GM23338 (cell line): ENCODE measurements around the gene PARVA. TPM values are rescaled to one million over a fixed set of nuclear protein-coding genes. Genes with fewer than 3 reads are reported as not detected.

Source experiments
- ATAC-seq: fragments of 200-7000 bp; cut with Tn5 transposase; 3 replicates; pipeline ENCODE4 v1.9.1; 2020
- DNase-seq: peaks from one replicate; pipeline ENCODE4 v3.0.0-alpha.2; 2015; ENCODE audit warnings: low spot score
- H2AFZ ChIP-seq: fragments of 200-600 bp; sonication (generic); 2 replicates; pipeline ENCODE4 v1.8.0; 2016; ENCODE audit warnings: antibody characterized with exemption, mild to moderate bottlenecking, moderate library complexity
- H3F3A ChIP-seq: fragments of 200-600 bp; sonication (generic); replicated peaks from 2 replicates; pipeline ENCODE4 v1.8.0; 2017; ENCODE audit warnings: antibody characterized with exemption, mixed run types, low read depth
- H3K27ac ChIP-seq: fragments of 200-600 bp; sonication (generic); 2 replicates; pipeline ENCODE4 v1.6.1; 2016; ENCODE audit warnings: low read depth
- H3K27me3 ChIP-seq: fragments of 200-600 bp; sonication (generic); 2 replicates; pipeline ENCODE4 v1.8.0; 2016; ENCODE audit warnings: mild to moderate bottlenecking, mixed run types, moderate library complexity; ENCODE audit not compliant: insufficient read depth
- H3K36me3 ChIP-seq: fragments of 200-600 bp; sonication (generic); 2 replicates; pipeline ENCODE4 v1.8.0; 2016; ENCODE audit warnings: mild to moderate bottlenecking; ENCODE audit not compliant: insufficient read depth
- H3K4me1 ChIP-seq: fragments of 200-600 bp; sonication (generic); 2 replicates; pipeline ENCODE4 v1.8.0; 2016; ENCODE audit warnings: mild to moderate bottlenecking, moderate library complexity; ENCODE audit not compliant: insufficient read depth
- H3K4me2 ChIP-seq: fragments of 200-600 bp; sonication (generic); 2 replicates; pipeline ENCODE4 v1.7.1; 2017; ENCODE audit warnings: mixed run types
- H3K4me3 ChIP-seq: fragments of 200-600 bp; sonication (generic); 2 replicates; pipeline ENCODE4 v1.6.1; 2016; ENCODE audit warnings: mixed run types
- H3K79me2 ChIP-seq: fragments of 200-600 bp; sonication (generic); replicated peaks from 2 replicates; pipeline ENCODE4 v1.8.0; 2017; ENCODE audit warnings: mild to moderate bottlenecking; ENCODE audit not compliant: insufficient read depth
- H3K9me2 ChIP-seq: fragments of 200-600 bp; sonication (generic); 2 replicates; pipeline ENCODE4 v1.8.0; 2017; ENCODE audit not compliant: insufficient read depth
- H4K20me1 ChIP-seq: fragments of 200-600 bp; sonication (generic); replicated peaks from 2 replicates; pipeline ENCODE4 v1.8.0; 2017; ENCODE audit warnings: mild to moderate bottlenecking; ENCODE audit not compliant: insufficient read depth
- H3K27ac Mint-ChIP-seq: 2 replicates; pipeline ENCODE4 v1.8.0; 2020; ENCODE audit warnings: inconsistent platforms, mild to moderate bottlenecking, moderate library complexity, mixed read lengths
- H3K27me3 Mint-ChIP-seq: 3 replicates; pipeline ENCODE4 v1.8.0; 2022; ENCODE audit warnings: low read depth, mild to moderate bottlenecking, moderate library complexity, mixed read lengths, inconsistent platforms; ENCODE audit not compliant: insufficient read depth, poor library complexity
- H3K36me3 Mint-ChIP-seq: 3 replicates; pipeline ENCODE4 v1.8.0; 2021; ENCODE audit warnings: low read depth, mild to moderate bottlenecking, inconsistent platforms, moderate library complexity, mixed read lengths
- H3K4me1 Mint-ChIP-seq: 3 replicates; pipeline ENCODE4 v1.8.0; 2020; ENCODE audit warnings: mild to moderate bottlenecking, inconsistent platforms, mixed read lengths
- H3K4me3 Mint-ChIP-seq: 3 replicates; pipeline ENCODE4 v1.8.0; 2021; ENCODE audit warnings: moderate library complexity, mild to moderate bottlenecking, inconsistent platforms, mixed read lengths
- H3K9me3 Mint-ChIP-seq: 3 replicates; pipeline ENCODE4 v1.8.0; 2020; ENCODE audit warnings: moderate library complexity, mild to moderate bottlenecking, inconsistent platforms, mixed read lengths
- CREB1 ChIP-seq: fragments of 250-450 bp; sonication (Bioruptor Pico); IDR thresholded peaks from 2 replicates; pipeline ENCODE4 v1.5.0; 2020; ENCODE audit warnings: low read depth, mild to moderate bottlenecking, moderate library complexity
- ETS1 ChIP-seq: IDR thresholded peaks from 2 replicates; pipeline ENCODE4 v1.6.1; 2016; ENCODE audit warnings: antibody characterized with exemption
- JUNB ChIP-seq: IDR thresholded peaks from one replicate; pipeline ENCODE4 v1.6.1; 2016; ENCODE audit warnings: antibody characterized with exemption; ENCODE audit not compliant: unreplicated experiment
- POLR2AphosphoS5 ChIP-seq: IDR thresholded peaks from 2 replicates; pipeline ENCODE4 v1.6.1; 2016; ENCODE audit warnings: antibody characterized with exemption, low read depth
- STAT1 ChIP-seq: IDR thresholded peaks from one replicate; pipeline ENCODE4 v1.6.1; 2016; ENCODE audit warnings: antibody characterized with exemption; ENCODE audit not compliant: unreplicated experiment
- ZNF114 ChIP-seq: fragments of 250-450 bp; sonication (Bioruptor Pico); IDR thresholded peaks from 2 replicates; pipeline ENCODE4 v1.5.0; 2020; ENCODE audit warnings: mild to moderate bottlenecking, moderate library complexity
- ZNF462 ChIP-seq: fragments of 250-450 bp; sonication (Bioruptor Pico); IDR thresholded peaks from 2 replicates; pipeline ENCODE4 v1.5.0; 2020; ENCODE audit warnings: mild to moderate bottlenecking, moderate library complexity
- polyA plus RNA-seq: library from polyadenylated mRNA; unstranded; fragments of >200 nt; fragmentation: Nextera tagmentation; extraction: Ambion mirVana; gene quantifications from 2 replicates; pipeline ENCODE4 v1.2.1, GENCODE V29; 2016
- total RNA-seq: library from RNA; depleted of rRNA; stranded (reverse); fragments of >200 nt; shearing (Covaris generic); gene quantifications from 2 replicates; pipeline ENCODE4 v1.2.3, GENCODE V29; 2014
- TF ChIP-seq, protein P1 (sequence below), 2 experiments: fragments of 200-600 bp in 1 of 2; sonication (generic) in 1 of 2; conservative IDR thresholded peaks; 2 replicates each; pipeline versions ENCODE4 v1.5.1 to v1.6.1; 2016 to 2017; ENCODE audit warnings: antibody characterized with exemption in 2 of 2, low read depth in 2 of 2, mild to moderate bottlenecking in 2 of 2, moderate library complexity in 1 of 2

The PARVA gene
- total and polyA plus RNA-seq, 2 experiments from 2014 or later = 5.8 to 6.9 TPM

DNA sequence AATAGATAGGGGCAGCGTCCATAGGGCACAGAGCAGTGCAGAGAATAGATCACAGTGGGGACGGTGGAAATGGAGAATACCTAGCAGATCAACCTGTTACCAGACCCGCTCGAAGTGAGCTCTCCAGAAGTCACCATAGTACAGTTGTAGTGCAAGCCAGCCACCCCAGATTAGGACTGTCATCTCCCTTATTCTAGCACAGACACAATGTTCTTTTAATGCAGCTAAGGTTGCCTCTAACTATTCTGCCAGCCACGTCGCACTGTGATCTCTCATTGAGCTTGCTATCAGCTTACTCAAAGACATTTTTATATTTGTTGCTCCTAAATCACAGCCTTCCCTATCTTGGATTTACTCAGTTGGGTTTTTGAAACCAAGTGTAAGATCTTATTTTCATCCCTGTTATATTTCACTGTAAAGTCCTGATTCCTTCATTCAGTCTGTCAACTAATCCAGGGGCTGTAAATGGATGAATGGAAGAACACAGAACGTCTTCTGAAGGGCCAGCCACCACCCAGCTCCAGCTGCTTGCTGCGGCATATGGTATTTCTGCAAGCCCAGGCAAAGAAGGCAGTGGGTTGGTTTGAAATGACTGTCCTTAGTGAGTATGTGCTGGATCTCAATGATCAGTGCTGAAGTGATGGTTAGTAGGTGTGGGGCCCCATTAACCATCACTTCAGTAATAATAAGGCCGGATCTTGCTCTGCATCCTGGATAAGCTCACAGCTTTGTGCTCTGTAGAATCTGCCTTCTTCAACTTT, 3.4 kb downstream of the PARVA start:
- H3F3A ChIP-seq = peaks cover 6% of the 10 kb centered on the region; the same call in 1 of the 2 replicates
- H3K9me3 Mint-ChIP-seq = no peaks in the 10 kb centered on the region; the same call in 2 of the 3 replicates
- no peak overlapping the region for H3K27ac ChIP-seq
- H2AFZ ChIP-seq = no peak overlapping the region
- no peak overlapping the region for H3K4me3 Mint-ChIP-seq
- peaks cover 22% of the 10 kb centered on the region for H3K4me1 Mint-ChIP-seq
- no peak overlapping the region for H3K4me3 ChIP-seq
- 0 out of 2 replicates have a peak, but pooled peaks cover 4% of the 10 kb centered on the region for H3K9me2 ChIP-seq
- DNase-seq = no peak
- ATAC-seq = no peak
- peaks cover 10% of the 10 kb centered on the region for H3K4me1 ChIP-seq
- no peaks in the 10 kb centered on the region for H4K20me1 ChIP-seq
- H3K79me2 ChIP-seq = peaks cover 4% of the 10 kb centered on the region
- no peak overlapping the region for H3K4me2 ChIP-seq
- H3K36me3 ChIP-seq = no peaks in the 10 kb centered on the region
- TF ChIP-seq JUNB = no peak
- TF ChIP-seq CREB1 (CRISPR knock-in tag) = no peak
- no peak for TF ChIP-seq ZNF462
- TF ChIP-seq, protein P1, sequence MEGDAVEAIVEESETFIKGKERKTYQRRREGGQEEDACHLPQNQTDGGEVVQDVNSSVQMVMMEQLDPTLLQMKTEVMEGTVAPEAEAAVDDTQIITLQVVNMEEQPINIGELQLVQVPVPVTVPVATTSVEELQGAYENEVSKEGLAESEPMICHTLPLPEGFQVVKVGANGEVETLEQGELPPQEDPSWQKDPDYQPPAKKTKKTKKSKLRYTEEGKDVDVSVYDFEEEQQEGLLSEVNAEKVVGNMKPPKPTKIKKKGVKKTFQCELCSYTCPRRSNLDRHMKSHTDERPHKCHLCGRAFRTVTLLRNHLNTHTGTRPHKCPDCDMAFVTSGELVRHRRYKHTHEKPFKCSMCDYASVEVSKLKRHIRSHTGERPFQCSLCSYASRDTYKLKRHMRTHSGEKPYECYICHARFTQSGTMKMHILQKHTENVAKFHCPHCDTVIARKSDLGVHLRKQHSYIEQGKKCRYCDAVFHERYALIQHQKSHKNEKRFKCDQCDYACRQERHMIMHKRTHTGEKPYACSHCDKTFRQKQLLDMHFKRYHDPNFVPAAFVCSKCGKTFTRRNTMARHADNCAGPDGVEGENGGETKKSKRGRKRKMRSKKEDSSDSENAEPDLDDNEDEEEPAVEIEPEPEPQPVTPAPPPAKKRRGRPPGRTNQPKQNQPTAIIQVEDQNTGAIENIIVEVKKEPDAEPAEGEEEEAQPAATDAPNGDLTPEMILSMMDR (conservative IDR thresholded peaks at IDR 0.05; ENCODE audit: low read depth in 2 of 2) = no peak
- TF ChIP-seq POLR2AphosphoS5 = no peak
- no peak for TF ChIP-seq STAT1
- TF ChIP-seq ETS1 = no peak
- TF ChIP-seq ZNF114 (CRISPR knock-in tag) = no peak
- peaks cover 12% of the 10 kb centered on the region for H3K27me3 ChIP-seq
- H3K36me3 Mint-ChIP-seq = no peaks in the 10 kb centered on the region
- H3K27ac Mint-ChIP-seq = no peak overlapping the region
- H3K27me3 Mint-ChIP-seq = peaks cover 16% of the 10 kb centered on the region
